Activated CD8-positive, alpha-beta T cell treated with anti-CD3 and anti-CD28 coated beads, Interleukin-2, amount 10 ng/mL, durations not matched to agents 7 days and 5 days (primary cell): ENCODE measurements around the gene CDKN2AIP. TPM values are rescaled to one million over a fixed set of nuclear protein-coding genes. Genes with fewer than 3 reads are reported as not detected.

Experiments used
- total RNA-seq, 2 experiments: library from RNA; stranded (reverse); gene quantifications; one replicate each; pipeline ENCODE4 v1.2.3, GENCODE V29; 2021

CDKN2AIP gene
- total RNA-seq, 2 experiments from 2014 or later, result 27.6 to 30.2 TPM

Other genes starting within 250 kb of the CDKN2AIP start
- gene CLDN22, start 124.4 kb upstream of the CDKN2AIP start, total RNA-seq, result not detected
- not detected for gene CLDN24, start 122.2 kb upstream of the CDKN2AIP start, total RNA-seq
- gene ING2, start 60.4 kb downstream of the CDKN2AIP start, total RNA-seq, result 10 to 100 TPM; 15.3 to 15.4 TPM
- 10 to 100 TPM; 15.6 to 17.2 TPM for gene RWDD4, start 214.5 kb downstream of the CDKN2AIP start, total RNA-seq
- gene TRAPPC11, start 214.7 kb downstream of the CDKN2AIP start, total RNA-seq, result 10 to 100 TPM; 26.5 to 29.9 TPM